Measurements from ENCODE around the gene OR2T27.
"Not testable (repeated sequence)": the region's sequence is repeated elsewhere in the genome, so short reads cannot be mapped to it uniquely, and the experiment has no call there.

Gene OR2T27

GRCh38 chr1:248655354-248655753 lies at the start of gene OR2T27:
TSS of gene OR2T27 (minus strand) at chr1:248655528. CDS start at chr1:248650884, 4,644 bp downstream.
- not testable (repeated sequence) for H3K27ac ChIP-seq

DNA sequence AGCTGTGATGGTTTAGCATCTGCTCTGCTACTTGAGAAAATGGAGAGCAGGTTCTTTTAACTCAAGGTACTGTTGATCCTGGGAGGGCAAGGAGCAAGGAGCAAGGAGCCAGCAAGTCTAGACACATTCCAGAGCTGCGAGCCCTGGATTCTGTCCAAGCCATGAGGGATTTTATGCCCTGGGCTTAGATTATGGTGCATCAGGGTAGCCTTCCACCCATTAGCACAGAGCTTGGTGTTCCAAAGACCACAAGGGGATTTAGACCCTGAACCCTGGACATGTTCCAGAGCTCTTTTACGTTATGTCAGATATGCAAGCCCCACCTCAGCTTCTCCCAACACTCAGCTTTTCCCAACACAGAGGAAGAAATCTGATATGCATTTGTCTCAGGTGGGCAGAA lies 49.3 kb upstream of the OR2T27 start:
- no peak for TF ChIP-seq CTCF (conservative IDR thresholded peaks at IDR 0.05)
- H3K27ac ChIP-seq = no peak overlapping the region

DNA sequence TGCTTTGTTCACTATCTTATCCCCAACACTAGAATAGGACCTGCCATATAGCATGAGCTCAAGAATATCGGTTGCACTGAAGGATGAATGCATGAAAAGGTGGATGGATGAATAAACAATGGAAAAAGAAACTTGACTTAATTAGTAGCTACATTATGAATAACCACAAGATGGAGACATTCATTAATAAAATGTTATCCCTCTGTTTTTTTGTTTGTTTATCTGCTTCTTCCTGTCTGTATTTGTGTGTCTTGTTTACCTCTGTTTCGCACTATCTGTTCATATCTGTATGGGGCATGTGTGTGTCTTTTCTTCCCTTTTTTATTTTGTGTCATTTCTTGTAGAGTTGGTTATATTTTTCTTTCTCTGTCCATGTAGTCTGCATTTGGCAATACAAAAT lies 48.3 kb upstream of the OR2T27 start:
- H3K27ac ChIP-seq = no peak overlapping the region
- no peak for TF ChIP-seq CTCF (conservative IDR thresholded peaks at IDR 0.05)

DNA sequence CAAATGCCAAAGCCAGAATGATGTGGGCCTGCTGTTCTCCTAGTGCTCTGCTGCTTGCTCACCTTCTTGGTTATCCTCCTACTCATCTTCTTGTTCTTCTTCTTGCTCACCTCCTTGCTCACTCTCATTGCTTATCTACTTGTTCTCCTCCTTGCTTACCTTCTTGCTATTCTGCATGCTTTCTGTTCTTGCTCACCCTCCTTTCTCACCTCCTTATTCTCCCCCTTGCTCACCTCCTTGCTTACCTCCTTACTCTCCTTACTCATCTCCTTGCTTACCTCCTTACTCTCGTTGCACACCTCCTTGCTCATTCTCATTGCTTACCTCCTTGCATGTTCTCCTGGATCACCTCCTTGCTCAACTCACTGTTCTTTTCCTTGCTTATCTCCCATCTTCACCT lies 47.4 kb upstream of the OR2T27 start, which contains the start of gene OR14I1:
TSS of gene OR14I1 (minus strand) at position 53 of the 400 bp plus-strand sequence.
- TF ChIP-seq CTCF (conservative IDR thresholded peaks at IDR 0.05) = no peak
- no peak within 1 kb of the TSS for H3K27ac ChIP-seq

GRCh38 chr1:248699099-248699498 lies 43.8 kb upstream of the OR2T27 start:
- TF ChIP-seq CTCF (conservative IDR thresholded peaks at IDR 0.05) = no peak
- no peak overlapping the region for H3K27ac ChIP-seq

- TF ChIP-seq CTCF (conservative IDR thresholded peaks at IDR 0.05) = no peak
- H3K27ac ChIP-seq = no peak overlapping the region
Observed at GRCh38 chr1:248697907-248698306, 42.6 kb upstream of the OR2T27 start.

- no peak for TF ChIP-seq CTCF (conservative IDR thresholded peaks at IDR 0.05)
Observed at GRCh38 chr1:248696774-248697173, 41.4 kb upstream of the OR2T27 start.

DNA sequence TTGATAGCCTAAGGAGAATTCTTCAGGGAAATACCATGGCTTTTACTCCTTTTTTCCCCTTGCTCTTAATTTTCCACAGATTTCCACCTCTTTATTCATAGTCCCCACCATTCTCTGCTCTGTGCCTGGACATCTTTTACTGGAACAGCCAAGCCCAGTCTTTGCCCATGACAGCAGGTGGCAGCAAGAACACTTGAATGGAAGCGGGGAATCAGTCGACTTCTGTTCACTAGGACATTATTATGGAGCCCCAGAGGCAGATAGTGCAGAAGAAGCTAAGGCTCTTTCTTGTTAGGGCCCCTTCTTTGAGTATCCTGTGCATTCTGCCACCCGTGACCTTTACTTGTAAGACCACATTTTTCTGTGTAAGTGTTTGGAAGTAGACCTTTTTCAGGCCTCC lies 40.9 kb upstream of the OR2T27 start:
- TF ChIP-seq CTCF (conservative IDR thresholded peaks at IDR 0.05) = peak; percentile 60
- H3K27ac ChIP-seq = no peak overlapping the region

More at GRCh38 chr1:248696774-248697173, 41.4 kb upstream of the OR2T27 start:
- H3K27ac ChIP-seq = no peak overlapping the region
